Stimulated activated CD8-positive, alpha-beta memory T cell treated with anti-CD3 and anti-CD28 coated beads, Interleukin-7, amount 100 ng/mL, for 48 hours (primary cell): ENCODE measurements around the gene HIP1.
A peak's percentile ranks its signal among the peaks of the same experiment; 100 is the strongest.
"Not testable (repeated sequence)": the region's sequence is repeated elsewhere in the genome, so short reads cannot be mapped to it uniquely, and the experiment has no call there.

Experiments used
- DNase-seq, 2 donors: peaks; one replicate each; pipeline ENCODE4 v3.0.0-alpha.2; 2020; ENCODE audit warnings: low read depth in 1 of 2; ENCODE audit errors: extremely low read depth in 1 of 2

Gene HIP1

DNA sequence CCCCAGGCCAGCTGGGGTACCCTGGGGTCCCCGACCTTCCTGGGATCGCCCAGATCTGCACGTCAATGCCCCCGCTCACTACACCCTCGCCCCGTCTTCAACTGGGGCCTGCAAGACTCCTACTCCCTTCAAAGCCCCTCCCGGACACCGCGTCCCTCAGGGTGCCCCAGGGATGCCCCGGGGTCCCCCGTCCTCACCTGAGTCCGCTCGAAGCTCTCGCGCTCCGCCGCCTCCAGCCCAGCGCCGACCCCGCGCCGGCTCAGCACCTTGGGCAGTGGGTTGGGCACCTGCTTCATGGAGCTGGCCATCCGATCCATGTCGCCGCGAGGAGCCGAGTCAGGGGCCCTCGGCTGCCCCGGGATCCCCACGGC lies at the start of gene HIP1:
TSS of gene HIP1 (minus strand) at position 338 of the 371 bp plus-strand sequence. CDS start at position 317, 21 bp downstream.
- DNase-seq, result no peak

GRCh38 chr7:75788154-75788847 lies 49.6 kb upstream of the HIP1 start:
- DNase-seq, result not testable (repeated sequence)

- not testable (repeated sequence) for DNase-seq
These were observed 44.3 kb upstream of the HIP1 start for GRCh38 chr7:75783058-75783457.

- not testable (repeated sequence) for DNase-seq
These were observed 42.0 kb upstream of the HIP1 start for GRCh38 chr7:75780647-75781273.

DNA sequence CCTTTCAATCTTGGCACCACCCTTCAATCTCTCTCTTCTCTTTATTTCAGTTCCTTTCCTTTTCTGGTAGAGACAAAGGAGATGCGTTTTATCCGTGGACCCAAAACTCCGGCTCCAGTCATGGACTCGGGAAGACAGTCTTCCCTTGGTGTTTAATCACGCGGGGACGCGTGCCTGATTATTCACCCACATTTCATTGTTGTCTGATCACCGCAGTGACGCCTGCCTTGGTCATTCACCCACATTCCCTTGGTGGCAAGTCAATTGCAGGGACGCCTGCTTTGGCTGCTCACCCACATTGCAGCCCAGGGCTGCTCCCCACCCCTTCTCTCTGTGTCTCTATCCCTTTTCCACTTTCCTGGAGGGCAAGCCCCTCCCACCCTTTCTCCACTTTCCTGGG lies 40.8 kb upstream of the HIP1 start:
- DNase-seq, result not testable (repeated sequence)

DNA sequence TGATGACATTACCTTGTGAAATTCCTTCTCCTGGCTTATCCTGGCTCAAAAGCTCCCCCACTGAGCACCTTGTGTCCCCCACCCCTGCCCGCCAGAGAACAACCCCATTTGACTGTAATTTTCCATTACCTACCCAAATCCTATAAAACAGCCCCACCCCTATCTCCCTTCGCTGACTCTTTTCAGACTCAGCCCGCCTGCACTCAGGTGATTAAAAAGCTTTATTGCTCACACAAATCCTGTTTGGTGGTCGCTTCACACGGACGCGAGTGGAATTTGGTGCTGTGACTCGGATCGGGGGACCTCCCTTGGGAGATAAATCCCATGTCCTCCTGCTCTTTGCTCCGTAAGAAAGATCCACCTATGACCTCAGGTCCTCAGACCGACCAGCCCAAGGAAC lies 40.3 kb upstream of the HIP1 start:
- DNase-seq, result not testable (repeated sequence)

DNA sequence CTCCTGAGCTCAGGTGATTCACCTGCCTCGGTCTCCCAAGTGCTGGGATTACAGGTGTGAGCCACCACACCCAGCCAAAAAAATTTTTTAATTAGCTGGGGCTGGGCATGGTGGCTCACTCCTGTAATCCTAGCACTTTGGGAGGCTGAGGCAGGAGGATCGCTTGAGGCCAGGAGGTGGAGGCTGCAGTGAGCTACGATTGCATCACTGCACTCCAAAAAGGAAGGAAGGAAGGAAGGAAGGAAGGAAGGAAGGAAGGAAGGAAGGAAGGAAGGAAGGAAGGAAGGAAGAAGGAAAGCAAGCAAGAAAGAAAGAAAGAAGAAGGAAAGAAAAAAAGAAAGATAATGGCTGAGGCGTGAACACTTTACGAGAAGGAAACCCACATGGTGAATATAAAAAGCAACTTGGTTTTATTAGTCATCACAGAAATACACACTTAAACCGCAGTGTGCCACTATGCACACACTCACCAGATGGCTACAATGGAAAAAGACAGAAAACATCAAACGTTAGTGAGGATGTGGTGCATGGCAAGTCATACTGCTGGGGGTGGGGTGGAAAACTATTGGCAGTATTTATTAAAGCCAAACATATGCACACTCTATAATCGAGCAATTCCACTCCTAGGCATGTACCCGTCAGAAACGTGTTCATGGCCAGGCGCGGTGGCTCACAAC lies 37.7 kb upstream of the HIP1 start:
- peak; percentile 23 to 57 for DNase-seq

DNA sequence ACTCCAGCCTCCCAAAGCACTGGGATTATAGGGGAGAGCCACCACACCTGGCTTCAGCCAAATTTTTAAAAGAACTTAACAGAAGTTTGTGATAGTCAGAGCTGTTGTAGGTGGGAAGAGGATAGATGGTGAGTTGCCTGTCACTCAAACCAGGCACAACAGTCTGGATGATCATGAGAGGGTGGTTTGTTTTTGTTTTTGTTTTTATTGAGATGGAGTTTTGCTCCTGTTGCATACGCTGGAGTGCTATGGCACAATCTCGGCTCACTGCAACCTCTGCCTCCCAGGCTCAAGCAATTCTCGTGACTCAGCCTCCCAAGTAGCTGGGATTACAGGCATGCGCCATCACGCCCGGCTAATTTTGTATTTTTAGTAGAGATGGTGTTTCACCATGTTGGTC lies 35.2 kb upstream of the HIP1 start:
- DNase-seq, result not testable (repeated sequence)

DNA sequence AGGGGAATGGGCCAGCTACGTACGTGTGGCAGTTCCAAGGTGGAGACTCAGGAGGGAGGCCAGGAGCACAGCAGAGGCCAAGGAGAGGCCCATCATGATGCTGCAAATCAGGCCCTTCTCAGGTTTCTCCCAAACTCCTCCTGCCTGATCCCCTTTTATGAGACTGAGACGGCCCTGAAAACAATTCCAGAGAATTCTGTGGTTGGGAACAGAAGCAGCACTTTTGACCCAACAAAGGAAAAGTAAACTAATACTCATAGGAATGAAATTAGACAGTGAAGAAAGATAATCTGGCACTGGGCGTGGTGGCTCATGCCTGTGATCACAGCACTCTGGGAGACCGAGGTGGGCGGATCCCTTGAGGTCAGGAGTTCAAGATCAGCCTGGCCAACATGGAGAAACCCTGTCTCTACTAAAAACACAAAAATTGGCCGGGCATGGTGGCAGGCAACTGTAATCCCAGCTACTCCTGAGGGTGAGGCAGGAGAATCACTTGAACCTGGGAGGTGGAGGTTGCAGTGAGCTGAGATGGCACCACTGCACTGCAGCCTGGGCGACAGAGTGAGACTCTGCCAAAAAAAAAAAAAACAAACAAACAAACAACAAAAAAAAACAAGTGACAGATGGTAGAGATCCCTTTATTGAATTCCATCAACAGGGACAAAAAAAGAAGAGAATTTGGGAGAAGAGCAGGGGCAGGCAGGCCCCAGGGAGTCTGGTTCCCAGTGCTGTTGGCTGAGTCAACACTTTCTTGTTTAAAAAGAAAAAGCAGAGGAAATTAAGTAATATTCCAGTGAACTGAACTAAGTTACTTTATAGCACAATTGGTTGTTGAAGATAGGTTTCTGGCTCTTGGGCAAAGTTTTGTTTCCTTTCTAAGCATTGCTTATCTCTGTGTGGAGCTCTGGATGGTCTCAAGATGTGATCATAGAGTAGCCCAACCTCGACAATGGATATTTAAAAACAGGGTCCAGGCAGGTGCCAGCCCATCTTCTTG lies 33.6 kb upstream of the HIP1 start, which contains the start of gene CCL26:
TSS of gene CCL26 (minus strand) at position 131 of the 997 bp plus-strand sequence. CDS start at position 96, 35 bp downstream.
- DNase-seq, result no peak

- DNase-seq, result no peak
These were observed 32.5 kb upstream of the HIP1 start for GRCh38 chr7:75771224-75771623.

GRCh38 chr7:75762350-75762917 lies 23.7 kb upstream of the HIP1 start:
- DNase-seq, result no peak

DNA sequence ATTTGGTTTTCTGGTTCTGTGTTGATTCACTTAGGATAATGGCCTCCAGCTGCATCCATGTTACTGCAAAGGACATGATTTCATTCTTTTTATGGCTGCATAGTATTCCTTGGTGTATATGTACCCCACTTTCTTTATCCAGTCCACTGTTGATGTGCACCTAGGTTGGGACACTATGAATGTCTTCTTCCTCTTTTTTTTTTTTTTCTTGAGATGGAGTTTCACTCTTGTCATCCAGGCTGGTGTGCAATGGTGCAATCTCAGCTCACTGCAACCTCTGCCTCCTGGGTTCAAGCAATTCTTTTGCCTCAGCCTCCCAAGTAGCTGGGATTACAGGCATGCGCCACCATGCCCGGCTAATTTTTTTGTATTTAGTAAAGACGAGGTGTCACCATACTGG lies 23.1 kb upstream of the HIP1 start:
- DNase-seq, result not testable (repeated sequence)

GRCh38 chr7:75758491-75758890 lies 19.8 kb upstream of the HIP1 start:
- no peak for DNase-seq

GRCh38 chr7:75757860-75758259 lies 19.1 kb upstream of the HIP1 start:
- DNase-seq, result no peak

DNA sequence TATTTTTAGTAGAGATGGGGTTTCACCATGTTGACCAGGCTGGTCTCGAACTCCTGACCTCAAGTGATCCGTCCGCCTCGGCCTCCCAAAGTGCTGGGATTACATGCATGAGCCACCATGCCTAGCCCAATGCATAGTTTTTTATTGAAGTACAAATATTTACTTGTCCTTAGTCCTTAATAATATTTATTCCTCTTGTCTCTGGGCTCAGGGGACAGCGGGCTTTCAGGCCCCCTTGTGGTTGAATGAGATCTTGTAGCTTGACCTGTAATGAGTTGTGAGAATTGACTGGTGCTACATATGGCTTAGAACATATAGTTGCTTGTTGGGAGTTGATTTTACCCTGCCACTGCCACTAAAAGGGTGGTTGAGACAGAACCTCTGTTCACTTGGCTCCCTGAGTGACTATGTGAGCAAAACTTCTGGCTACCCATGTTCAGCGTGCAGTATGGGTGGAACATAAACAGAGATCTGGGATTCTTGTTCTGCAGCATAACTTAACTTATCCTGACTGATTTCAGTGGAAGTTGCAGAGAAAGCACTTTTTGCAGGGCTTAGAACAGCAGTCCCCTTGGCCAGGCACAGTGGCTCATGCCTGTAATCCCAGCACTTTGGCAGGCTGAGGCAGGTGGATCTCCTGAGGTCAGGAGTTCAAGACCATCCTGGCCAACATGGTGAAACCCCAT lies 18.4 kb upstream of the HIP1 start:
- no peak for DNase-seq

DNA sequence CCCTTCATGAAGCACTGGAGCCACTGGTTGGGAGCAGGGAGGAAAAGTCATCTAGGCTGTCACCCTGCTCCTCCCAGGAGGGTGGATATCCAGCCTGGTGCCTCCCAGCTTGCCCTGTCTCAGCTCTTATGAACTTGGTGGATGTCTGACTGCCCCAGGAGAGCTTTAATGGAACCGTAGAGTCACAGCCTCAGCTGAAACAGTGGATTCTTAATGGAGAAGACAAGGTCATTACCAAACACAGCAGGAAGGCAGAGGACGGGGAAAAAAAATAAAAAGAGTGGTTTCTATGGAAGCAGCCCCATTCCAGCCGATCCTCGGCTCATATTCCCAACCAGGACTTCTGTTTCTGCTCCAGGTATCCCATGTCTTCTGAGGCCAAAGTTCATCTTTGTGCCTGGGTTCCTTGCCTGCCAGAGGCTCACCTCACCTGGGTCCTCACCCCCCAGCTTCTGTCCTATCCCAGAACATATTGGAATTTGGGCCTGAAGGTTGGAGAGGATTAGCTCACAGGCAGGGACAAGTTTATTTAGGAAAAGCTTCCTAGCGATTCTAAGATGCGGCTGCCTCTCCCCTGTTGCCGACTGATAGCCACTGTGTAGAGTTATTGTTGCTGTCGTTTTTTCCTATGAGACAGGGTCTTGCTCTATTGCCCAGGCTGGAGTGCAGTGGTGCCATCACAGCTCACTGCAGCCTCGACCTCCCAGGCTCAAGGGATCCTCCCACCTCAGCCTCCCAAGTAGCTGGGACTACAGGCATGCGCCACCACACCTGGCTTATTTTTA lies 17.7 kb upstream of the HIP1 start:
- DNase-seq, result no peak

DNA sequence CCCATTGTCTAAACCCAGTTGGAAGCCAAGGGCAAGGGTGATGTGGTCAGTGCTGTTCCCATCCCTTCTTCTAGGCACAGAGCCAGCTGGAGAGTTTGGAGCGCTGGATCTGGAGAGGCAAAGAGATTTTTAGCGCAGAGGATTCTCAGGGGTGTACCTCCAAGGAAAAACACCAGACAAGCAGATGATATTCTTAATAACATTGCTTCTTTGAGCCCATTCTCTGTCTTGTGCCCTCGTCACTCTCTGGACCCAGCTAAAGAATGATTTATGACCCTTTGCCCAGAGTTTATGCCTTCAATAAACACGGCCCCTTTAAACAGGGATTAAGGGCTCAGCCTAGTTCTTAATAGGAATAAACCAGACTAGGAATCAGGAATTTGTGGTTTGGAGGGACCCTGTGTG lies 4.7 kb upstream of the HIP1 start:
- no peak for DNase-seq

GRCh38 chr7:75740846-75741497 lies 2.2 kb upstream of the HIP1 start:
- DNase-seq, result no peak
